ENCODE measurements around the gene BCAS3.

- TF ChIP-seq POLR2A (IDR thresholded peaks at IDR 0.05; ENCODE audit: low read depth, low read length) (no peak), POLR2AphosphoS5 (IDR thresholded peaks at IDR 0.05; ENCODE audit: low read depth, low read length) (no peak)
Measured at GRCh38 chr17:61306003-61306402, 628.4 kb downstream of the BCAS3 start.
